ENCODE data around the gene PIK3R2.
A peak's percentile ranks its signal among the peaks of the same experiment; 100 is the strongest.

PIK3R2 gene

DNA sequence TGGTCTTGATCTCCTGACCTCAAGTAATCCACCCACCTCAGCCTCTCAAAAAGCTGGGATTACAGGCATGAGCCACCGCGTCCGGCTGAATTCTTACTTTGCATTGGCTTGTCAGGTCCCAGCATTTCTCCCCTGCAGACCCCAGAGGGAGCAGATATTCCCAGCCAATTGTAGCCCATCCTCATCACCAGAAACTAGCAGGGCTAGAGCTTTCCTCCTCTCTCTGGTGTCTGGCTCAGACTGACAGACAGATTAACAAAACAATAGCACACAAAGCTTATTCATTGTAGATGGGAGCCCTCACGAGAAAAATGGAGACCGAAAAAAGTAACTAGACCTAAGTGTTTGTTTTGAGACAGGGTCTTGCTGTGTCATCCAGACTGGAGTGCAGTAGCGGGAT is 32.6 kb downstream of the PIK3R2 start:
- Histone ChIP-seq H3K4me2 (ENCODE audit: low read length) (no peak overlapping the region), H3K4me3 (ENCODE audit: low read length) (no peak overlapping the region), H3K9me3 (replicated peaks; ENCODE audit: low read length) (no peaks in the 10 kb centered on the region), H3K36me3 (ENCODE audit: insufficient read depth, low read length) (no peaks in the 10 kb centered on the region), H3K27me3 (ENCODE audit: control insufficient read depth, insufficient read depth, low read length) (peaks cover 6% of the 10 kb centered on the region), H3K4me1 (ENCODE audit: control insufficient read depth, insufficient read depth, low read length) (no peaks in the 10 kb centered on the region), H3K9ac (ENCODE audit: low read depth, low read length) (no peak overlapping the region)

GRCh38 chr19:18190278-18190677 is 37.3 kb downstream of the PIK3R2 start:
- H3K9me3 ChIP-seq (replicated peaks; ENCODE audit: low read length): no peaks in the 10 kb centered on the region
- no peak overlapping the region for H3K9ac ChIP-seq (ENCODE audit: low read depth, low read length)
- peaks cover 5% of the 10 kb centered on the region for H3K27me3 ChIP-seq (ENCODE audit: control insufficient read depth, insufficient read depth, low read length)

GRCh38 chr19:18191640-18192062 is 38.7 kb downstream of the PIK3R2 start:
- no peaks in the 10 kb centered on the region for H3K27me3 ChIP-seq (ENCODE audit: control insufficient read depth, insufficient read depth, low read length)
- H3K9ac ChIP-seq (ENCODE audit: low read depth, low read length): peak overlapping the region; percentile 83
- peak overlapping the region; percentile 83 for H3K4me2 ChIP-seq (ENCODE audit: low read length)
- peak overlapping the region; percentile 71 for H3K4me3 ChIP-seq (ENCODE audit: low read length)
- no peaks in the 10 kb centered on the region for H3K9me3 ChIP-seq (replicated peaks; ENCODE audit: low read length)
- peaks cover 15% of the 10 kb centered on the region for H3K4me1 ChIP-seq (ENCODE audit: control insufficient read depth, insufficient read depth, low read length)
- H3K36me3 ChIP-seq (ENCODE audit: insufficient read depth, low read length): peaks cover 4% of the 10 kb centered on the region

More at GRCh38 chr19:18190278-18190677, 37.3 kb downstream of the PIK3R2 start:
- Histone ChIP-seq H3K4me3 (ENCODE audit: low read length) (no peak overlapping the region), H3K4me1 (ENCODE audit: control insufficient read depth, insufficient read depth, low read length) (peaks cover 15% of the 10 kb centered on the region), H3K36me3 (ENCODE audit: insufficient read depth, low read length) (peaks cover 4% of the 10 kb centered on the region), H3K4me2 (ENCODE audit: low read length) (no peak overlapping the region)

- Histone ChIP-seq H3K36me3 (ENCODE audit: insufficient read depth, low read length) (peaks cover 4% of the 10 kb centered on the region), H3K4me3 (ENCODE audit: low read length) (peak within 1 kb of the TSS; percentile 84), H3K9me3 (replicated peaks; ENCODE audit: low read length) (no peaks in the 10 kb centered on the region), H3K4me1 (ENCODE audit: control insufficient read depth, insufficient read depth, low read length) (peaks cover 15% of the 10 kb centered on the region), H3K4me2 (ENCODE audit: low read length) (peak within 1 kb of the TSS; percentile 95), H3K9ac (ENCODE audit: low read depth, low read length) (peak within 1 kb of the TSS; percentile 87), H3K27me3 (ENCODE audit: control insufficient read depth, insufficient read depth, low read length) (no peaks in the 10 kb centered on the region)
These were observed 39.9 kb downstream of the PIK3R2 start, which contains the start of gene MPV17L2 for GRCh38 chr19:18192673-18193387. TSS of gene MPV17L2 (plus strand) at chr19:18193218. CDS start at chr19:18193282, 64 bp downstream.

DNA sequence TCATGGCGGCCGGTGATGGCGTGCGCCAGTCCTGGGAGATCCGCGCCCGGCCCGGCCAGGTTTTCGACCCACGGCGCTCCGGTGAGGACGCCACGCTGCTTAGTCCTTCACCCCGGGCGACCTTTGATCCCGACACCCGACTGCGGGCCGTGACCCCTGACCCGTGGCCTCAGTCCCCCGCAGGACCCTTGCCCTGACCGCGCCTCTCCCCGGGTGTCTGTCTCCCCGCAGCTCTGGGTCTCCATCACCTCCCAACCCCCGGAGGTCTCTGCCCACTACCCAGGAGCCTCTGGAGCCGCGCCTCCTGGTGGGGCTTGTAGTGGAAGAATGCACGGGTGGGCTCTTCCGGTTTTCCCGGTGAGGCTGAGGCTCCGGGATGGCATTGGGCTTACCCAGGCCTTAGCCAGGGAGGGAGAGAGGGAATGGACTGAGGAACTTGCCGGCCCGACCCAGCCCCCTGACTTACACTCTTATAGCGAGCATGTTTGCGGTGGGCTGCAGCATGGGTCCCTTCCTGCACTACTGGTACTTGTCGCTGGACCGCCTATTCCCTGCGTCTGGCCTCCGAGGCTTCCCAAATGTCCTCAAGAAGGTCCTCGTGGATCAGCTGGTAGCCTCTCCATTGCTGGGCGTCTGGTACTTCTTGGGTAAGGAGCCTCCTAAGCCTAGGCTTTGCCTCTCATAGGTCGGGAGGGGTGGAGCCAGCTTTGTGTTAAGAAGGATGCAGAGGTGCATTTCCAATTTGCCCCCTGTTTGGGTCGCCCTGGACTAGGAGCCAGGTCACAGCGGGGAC is 40.6 kb downstream of the PIK3R2 start:
- H3K36me3 ChIP-seq (ENCODE audit: insufficient read depth, low read length): peaks cover 8% of the 10 kb centered on the region
- peaks cover 15% of the 10 kb centered on the region for H3K4me1 ChIP-seq (ENCODE audit: control insufficient read depth, insufficient read depth, low read length)
- no peaks in the 10 kb centered on the region for H3K27me3 ChIP-seq (ENCODE audit: control insufficient read depth, insufficient read depth, low read length)
- no peaks in the 10 kb centered on the region for H3K9me3 ChIP-seq (replicated peaks; ENCODE audit: low read length)
- peak overlapping the region; percentile 87 for H3K9ac ChIP-seq (ENCODE audit: low read depth, low read length)
- peak overlapping the region; percentile 95 for H3K4me2 ChIP-seq (ENCODE audit: low read length)
- peak overlapping the region; percentile 84 for H3K4me3 ChIP-seq (ENCODE audit: low read length)

DNA sequence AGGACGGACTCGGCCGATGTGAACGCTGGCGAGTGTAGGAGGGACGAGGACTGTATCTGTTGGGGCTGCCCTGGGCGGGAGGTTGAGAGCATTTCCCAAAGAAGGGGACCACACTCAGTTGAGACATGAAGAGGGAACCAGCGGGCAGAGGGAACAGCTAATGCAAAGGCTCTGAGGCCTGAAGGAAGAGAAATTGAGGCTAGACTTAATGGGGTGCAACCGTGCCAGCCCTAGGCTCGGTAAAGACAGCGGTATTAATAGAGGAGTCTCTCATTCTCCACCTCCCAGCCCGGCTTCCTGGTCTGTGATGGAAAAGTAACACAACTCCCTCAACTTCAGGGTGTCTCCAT is 41.2 kb downstream of the PIK3R2 start:
- H3K9me3 ChIP-seq (replicated peaks; ENCODE audit: low read length): no peaks in the 10 kb centered on the region
- H3K27me3 ChIP-seq (ENCODE audit: control insufficient read depth, insufficient read depth, low read length): no peaks in the 10 kb centered on the region
- H3K36me3 ChIP-seq (ENCODE audit: insufficient read depth, low read length): peaks cover 8% of the 10 kb centered on the region
- H3K9ac ChIP-seq (ENCODE audit: low read depth, low read length): peak overlapping the region; percentile 87
- H3K4me1 ChIP-seq (ENCODE audit: control insufficient read depth, insufficient read depth, low read length): peaks cover 15% of the 10 kb centered on the region
- H3K4me2 ChIP-seq (ENCODE audit: low read length): peak overlapping the region; percentile 95
- H3K4me3 ChIP-seq (ENCODE audit: low read length): peak overlapping the region; percentile 84

DNA sequence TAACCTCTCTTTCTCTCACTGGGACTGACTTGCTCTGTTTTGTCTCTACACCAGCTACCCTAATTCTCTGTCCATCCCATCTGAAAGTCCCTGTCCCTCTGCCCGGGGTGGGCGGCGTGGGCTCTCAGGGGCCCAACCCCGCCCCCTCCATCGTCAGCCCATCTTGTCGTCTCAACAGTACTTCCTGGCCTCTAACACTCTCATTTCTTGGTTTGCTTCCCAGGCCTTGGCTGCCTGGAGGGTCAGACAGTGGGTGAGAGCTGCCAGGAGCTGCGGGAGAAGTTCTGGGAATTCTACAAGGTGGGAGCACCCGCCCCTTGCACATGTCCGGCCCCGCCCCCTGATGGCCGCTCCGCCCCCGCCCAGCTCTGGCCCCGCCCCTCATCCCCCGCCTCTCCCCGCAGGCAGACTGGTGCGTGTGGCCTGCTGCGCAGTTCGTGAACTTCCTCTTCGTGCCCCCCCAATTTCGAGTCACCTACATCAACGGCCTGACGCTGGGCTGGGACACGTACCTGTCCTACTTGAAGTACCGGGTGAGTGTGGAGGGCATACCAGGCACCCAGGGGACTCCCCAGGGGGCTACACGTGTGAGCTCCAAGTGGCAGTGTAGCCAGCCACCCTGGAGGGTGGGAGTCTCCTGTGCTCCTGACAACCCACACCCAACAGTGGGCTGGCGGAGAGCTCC is 41.7 kb downstream of the PIK3R2 start:
- peak overlapping the region; percentile 95 for H3K4me2 ChIP-seq (ENCODE audit: low read length)
- H3K4me1 ChIP-seq (ENCODE audit: control insufficient read depth, insufficient read depth, low read length): peaks cover 15% of the 10 kb centered on the region
- no peaks in the 10 kb centered on the region for H3K9me3 ChIP-seq (replicated peaks; ENCODE audit: low read length)
- H3K36me3 ChIP-seq (ENCODE audit: insufficient read depth, low read length): peaks cover 8% of the 10 kb centered on the region
- H3K9ac ChIP-seq (ENCODE audit: low read depth, low read length): no peak overlapping the region
- H3K27me3 ChIP-seq (ENCODE audit: control insufficient read depth, insufficient read depth, low read length): no peaks in the 10 kb centered on the region
- H3K4me3 ChIP-seq (ENCODE audit: low read length): peak overlapping the region; percentile 84

- peaks cover 8% of the 10 kb centered on the region for H3K36me3 ChIP-seq (ENCODE audit: insufficient read depth, low read length)
- peaks cover 14% of the 10 kb centered on the region for H3K4me1 ChIP-seq (ENCODE audit: control insufficient read depth, insufficient read depth, low read length)
- H3K9ac ChIP-seq (ENCODE audit: low read depth, low read length): no peak overlapping the region
- H3K4me3 ChIP-seq (ENCODE audit: low read length): no peak overlapping the region
- no peak overlapping the region for H3K4me2 ChIP-seq (ENCODE audit: low read length)
- H3K27me3 ChIP-seq (ENCODE audit: control insufficient read depth, insufficient read depth, low read length): no peaks in the 10 kb centered on the region
- H3K9me3 ChIP-seq (replicated peaks; ENCODE audit: low read length): no peaks in the 10 kb centered on the region
These were observed 43.5 kb downstream of the PIK3R2 start for GRCh38 chr19:18196511-18196845.

- no peak overlapping the region for H3K4me3 ChIP-seq (ENCODE audit: low read length)
- no peak overlapping the region for H3K4me2 ChIP-seq (ENCODE audit: low read length)
- H3K36me3 ChIP-seq (ENCODE audit: insufficient read depth, low read length): peaks cover 8% of the 10 kb centered on the region
- H3K9ac ChIP-seq (ENCODE audit: low read depth, low read length): no peak overlapping the region
- no peaks in the 10 kb centered on the region for H3K9me3 ChIP-seq (replicated peaks; ENCODE audit: low read length)
- H3K27me3 ChIP-seq (ENCODE audit: control insufficient read depth, insufficient read depth, low read length): no peaks in the 10 kb centered on the region
- peaks cover 11% of the 10 kb centered on the region for H3K4me1 ChIP-seq (ENCODE audit: control insufficient read depth, insufficient read depth, low read length)
These were observed 44.3 kb downstream of the PIK3R2 start for GRCh38 chr19:18197306-18197705.

DNA sequence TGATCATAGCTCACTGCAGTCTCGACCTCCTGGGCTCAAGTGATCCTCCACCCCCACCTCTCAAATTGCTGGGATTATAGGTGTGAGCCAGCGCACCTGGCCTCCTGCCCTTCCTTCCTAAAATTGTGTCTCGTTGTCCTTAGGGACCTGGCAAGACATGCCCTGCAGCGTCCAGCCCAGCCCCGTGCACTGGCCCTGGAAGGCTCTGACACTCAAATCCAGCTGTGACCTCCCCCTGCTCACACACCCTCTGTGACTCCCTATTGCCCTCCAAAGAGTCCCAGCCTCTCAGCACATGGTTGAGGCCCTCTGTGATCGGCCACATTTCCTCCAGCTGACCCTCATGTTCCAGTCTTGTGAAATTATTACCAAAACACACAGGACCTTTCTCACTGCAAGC is 45.0 kb downstream of the PIK3R2 start:
- peaks cover 13% of the 10 kb centered on the region for H3K4me1 ChIP-seq (ENCODE audit: control insufficient read depth, insufficient read depth, low read length)
- H3K9ac ChIP-seq (ENCODE audit: low read depth, low read length): no peak overlapping the region
- peaks cover 8% of the 10 kb centered on the region for H3K36me3 ChIP-seq (ENCODE audit: insufficient read depth, low read length)
- H3K27me3 ChIP-seq (ENCODE audit: control insufficient read depth, insufficient read depth, low read length): no peaks in the 10 kb centered on the region
- no peaks in the 10 kb centered on the region for H3K9me3 ChIP-seq (replicated peaks; ENCODE audit: low read length)
- H3K4me3 ChIP-seq (ENCODE audit: low read length): no peak overlapping the region
- no peak overlapping the region for H3K4me2 ChIP-seq (ENCODE audit: low read length)

GRCh38 chr19:18198374-18198773 is 45.4 kb downstream of the PIK3R2 start:
- Histone ChIP-seq H3K9ac (ENCODE audit: low read depth, low read length) (no peak overlapping the region), H3K4me1 (ENCODE audit: control insufficient read depth, insufficient read depth, low read length) (peaks cover 18% of the 10 kb centered on the region), H3K4me3 (ENCODE audit: low read length) (no peak overlapping the region), H3K4me2 (ENCODE audit: low read length) (no peak overlapping the region), H3K27me3 (ENCODE audit: control insufficient read depth, insufficient read depth, low read length) (no peaks in the 10 kb centered on the region), H3K9me3 (replicated peaks; ENCODE audit: low read length) (no peaks in the 10 kb centered on the region), H3K36me3 (ENCODE audit: insufficient read depth, low read length) (peaks cover 8% of the 10 kb centered on the region)

Measured in skeletal muscle satellite cell (primary cell).